GM13977 (cell line): ENCODE data around the gene CD59.

ENCODE experiments used
- DNase-seq: peaks from one replicate; pipeline ENCODE4 v3.0.0; 2012; ENCODE audit warnings: low spot score
- CTCF ChIP-seq: IDR thresholded peaks from 2 replicates; pipeline ENCODE4 v1.5.1; 2012; ENCODE audit warnings: mild to moderate bottlenecking, control low read depth; ENCODE audit not compliant: insufficient read depth; ENCODE audit errors: extremely low read depth, missing control alignments
- in situ Hi-C: fragments of 300-500 bp; cut with MboI; formaldehyde crosslinking; loops from one replicate; pipeline ENCODE4 v1.12.0; 2022; ENCODE audit warnings: low sequenced_read_pairs, low pct_unique_long_range_greater_than_20kb, mixed read lengths, inconsistent platforms; ENCODE audit not compliant: unreplicated experiment

The CD59 gene

DNA sequence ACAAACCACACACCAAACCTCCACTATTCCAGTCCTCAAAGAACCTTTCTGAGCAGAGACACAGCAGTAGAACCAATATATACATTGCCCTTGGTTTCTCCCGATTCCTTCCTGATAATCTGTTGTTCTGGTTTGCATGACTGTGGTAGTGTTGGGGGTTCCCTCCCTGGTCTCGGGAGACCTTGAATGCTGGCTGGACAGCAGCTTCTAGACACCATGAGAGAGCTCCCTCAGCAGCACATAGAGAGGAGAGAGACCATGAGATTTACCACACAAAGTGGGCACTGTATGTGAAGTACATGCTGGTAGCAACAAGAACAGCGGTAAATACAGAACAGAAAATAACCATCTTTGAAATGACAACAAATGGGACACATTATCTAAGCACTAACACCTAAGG is 38.2 kb downstream of the CD59 start:
- in situ Hi-C loops = no loop called here
- no peak for DNase-seq
- TF ChIP-seq CTCF = no peak

- TF ChIP-seq CTCF = no peak
- in situ Hi-C loops = no loop called here
- no peak for DNase-seq
Observed at GRCh38 chr11:33696931-33697638, 39.1 kb downstream of the CD59 start.

GRCh38 chr11:33696411-33696810 is 39.8 kb downstream of the CD59 start:
- no peak for TF ChIP-seq CTCF
- in situ Hi-C loops = no loop called here

DNA sequence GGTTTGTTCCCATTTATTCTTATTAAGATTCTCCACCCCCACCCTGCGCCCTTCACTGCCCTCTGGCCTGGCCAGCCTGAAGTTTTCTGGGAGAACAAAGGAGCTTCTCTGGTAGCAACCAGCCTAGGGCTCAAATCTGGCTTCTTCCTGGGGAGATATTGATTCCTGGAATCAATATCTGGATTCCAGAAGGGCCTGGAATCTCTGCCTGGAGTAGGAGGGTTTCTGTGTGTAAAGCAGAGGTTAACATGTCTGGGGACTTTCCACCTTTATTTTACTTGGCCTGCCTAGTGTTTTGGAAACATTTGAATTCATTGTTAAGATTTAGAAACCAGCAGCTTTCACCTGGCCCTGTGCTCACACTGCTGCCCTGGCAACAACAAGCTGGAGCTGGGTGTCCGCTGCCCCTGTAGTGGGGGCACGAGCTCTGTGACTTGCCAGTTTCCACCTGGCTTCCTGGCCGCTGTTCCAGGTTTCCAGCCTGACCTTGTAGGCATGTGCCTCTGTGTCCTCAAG is 41.1 kb downstream of the CD59 start:
- DNase-seq = no peak
- TF ChIP-seq CTCF = no peak
- in situ Hi-C loops = no loop called here

More at GRCh38 chr11:33696411-33696810, 39.8 kb downstream of the CD59 start:
- no peak for DNase-seq

DNA sequence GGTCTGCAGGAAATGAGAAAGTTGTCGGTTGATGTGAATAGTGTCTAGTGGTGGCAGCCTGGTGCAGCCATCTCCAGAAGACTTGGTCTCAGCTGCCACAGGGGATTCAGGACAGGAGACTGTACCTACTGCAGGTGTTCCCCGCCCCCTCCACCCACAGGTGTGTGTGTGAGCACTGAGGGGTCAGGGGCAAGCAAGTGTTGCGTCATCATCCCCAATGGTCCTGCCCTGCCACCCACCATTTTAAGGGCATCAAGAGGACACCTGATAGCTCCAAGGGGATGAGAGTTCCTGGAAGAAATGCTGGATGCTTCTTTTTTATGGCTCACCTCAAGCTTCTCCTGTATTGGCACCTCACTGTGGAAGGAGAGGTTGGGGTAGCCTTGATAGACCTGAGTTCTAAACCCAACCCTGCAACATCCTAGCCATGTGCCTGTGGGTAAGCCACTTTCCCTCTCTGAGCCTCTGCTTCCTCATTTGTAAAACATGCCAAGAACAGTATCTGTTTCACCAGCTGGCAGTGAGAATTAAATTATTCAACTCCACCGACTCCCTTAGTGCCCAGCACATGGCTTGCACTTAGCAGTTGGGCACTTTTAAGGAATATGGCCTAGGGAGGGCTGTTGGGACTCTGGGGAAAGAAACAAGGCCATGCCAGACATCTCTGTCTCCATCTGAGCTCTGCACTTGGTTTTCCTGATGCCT is 41.7 kb downstream of the CD59 start:
- no peak for TF ChIP-seq CTCF
- in situ Hi-C loops = no loop called here
- DNase-seq = no peak

DNA sequence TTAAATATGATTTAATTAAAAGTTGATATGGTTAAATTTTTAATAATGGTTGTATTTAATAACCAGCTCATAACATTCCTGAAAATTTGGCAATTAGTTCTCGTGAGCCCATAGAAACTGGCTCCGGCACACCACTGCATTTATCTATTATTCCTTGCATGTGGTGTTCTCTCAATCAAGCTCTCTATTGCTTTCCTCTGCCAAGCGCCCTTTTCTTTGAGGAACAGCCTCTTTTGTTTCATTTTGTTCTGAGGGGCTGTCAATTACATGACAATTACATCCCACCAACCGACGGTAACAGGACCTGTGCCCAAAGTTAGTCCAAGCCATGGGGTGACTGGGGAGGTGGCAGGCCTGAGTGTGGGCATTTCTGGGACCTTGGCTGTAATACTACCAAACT is 43.7 kb downstream of the CD59 start:
- TF ChIP-seq CTCF = no peak
- in situ Hi-C loops = no loop called here
- no peak for DNase-seq
